Activated CD4-positive, alpha-beta T cell treated with anti-CD3 and anti-CD28 coated beads, Interleukin-2, Interleukin-6, amounts not matched to agents 100 ng/mL and 50 ng/mL, durations not matched to agents 16 hours and 8 hours (primary cell): ENCODE results near the gene KCNE1.

Experiments
- DNase-seq: peaks from one replicate; pipeline ENCODE4 v3.0.0-alpha.2; 2020

The KCNE1 gene

DNA sequence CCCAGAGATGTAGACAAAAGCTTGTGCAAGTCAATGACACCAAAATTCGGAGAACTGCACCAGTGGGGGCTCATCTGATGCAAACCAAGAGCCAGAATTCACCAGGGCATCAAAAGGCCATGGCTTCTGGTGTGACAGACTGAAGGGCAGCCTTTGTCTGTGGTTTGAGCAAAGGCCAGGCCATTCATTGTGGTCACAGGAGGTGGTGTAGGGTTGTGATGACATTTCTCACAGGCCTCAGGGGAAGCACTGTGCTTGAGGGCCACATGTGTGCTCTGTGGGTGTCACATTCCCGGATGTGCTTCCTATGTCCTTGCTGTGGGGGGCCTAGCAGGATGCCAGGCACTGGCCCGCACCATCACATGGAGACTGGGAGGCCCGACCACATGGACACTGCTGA, 22.5 kb upstream of the KCNE1 start:
- DNase-seq: peak; percentile 10

DNA sequence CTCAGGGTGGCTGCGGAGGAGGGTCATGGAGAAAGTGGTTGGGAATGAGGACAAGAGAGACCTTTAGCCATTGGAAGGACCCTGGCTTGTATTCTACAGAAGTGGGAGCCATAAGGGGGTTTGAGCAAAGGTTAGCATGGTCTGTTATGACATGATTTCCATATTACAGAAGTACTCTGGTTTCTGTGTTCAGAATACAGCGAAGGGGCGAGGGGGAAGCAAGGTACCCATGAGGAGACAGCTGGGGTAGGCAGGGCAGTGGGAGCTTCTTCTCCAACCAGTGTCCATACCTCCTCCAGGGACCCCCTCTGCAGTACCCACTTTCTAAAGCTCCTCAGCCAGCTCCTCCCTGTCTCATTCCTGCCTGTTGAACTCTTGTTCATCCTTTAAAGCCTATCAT, 21.9 kb upstream of the KCNE1 start:
- no peak for DNase-seq

DNA sequence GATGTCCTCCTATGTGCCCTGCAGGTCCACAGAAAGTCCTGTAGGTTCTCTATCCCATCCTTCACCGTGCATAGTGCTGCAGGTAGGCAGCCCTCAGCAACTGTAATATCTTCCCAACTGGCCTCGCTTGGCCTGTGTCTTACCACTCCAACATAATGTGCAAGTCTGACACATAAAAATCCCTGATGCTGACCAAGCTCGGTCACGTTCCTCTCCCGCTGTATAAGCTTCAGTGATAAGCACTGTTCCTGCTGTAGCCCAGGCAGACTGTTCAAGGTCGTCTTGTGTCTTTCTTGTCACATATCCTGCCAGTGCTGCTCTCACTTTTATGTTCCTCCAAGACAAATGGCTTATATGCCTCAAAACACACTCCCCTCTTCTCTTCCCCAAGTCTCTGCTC, 19.4 kb upstream of the KCNE1 start:
- DNase-seq: no peak

DNA sequence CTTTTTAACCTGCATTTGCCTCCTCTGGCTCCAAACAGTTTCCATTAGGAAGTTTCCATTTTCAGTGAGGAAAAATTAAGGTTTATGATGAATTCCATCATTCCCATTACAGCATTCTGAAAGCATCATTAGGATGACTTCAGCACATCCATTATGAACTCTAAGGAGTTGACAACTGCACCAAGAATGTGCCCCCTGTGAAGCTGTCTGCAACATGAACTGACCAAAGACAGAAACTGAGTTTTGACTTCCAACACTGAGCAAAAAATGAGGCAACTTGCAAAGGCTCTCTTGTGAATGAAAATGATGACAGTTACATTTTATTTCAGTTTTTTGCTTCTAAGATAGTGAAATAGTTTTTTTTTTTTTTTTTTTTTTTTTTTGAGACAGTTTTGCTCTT, 18.3 kb upstream of the KCNE1 start:
- no peak for DNase-seq

DNA sequence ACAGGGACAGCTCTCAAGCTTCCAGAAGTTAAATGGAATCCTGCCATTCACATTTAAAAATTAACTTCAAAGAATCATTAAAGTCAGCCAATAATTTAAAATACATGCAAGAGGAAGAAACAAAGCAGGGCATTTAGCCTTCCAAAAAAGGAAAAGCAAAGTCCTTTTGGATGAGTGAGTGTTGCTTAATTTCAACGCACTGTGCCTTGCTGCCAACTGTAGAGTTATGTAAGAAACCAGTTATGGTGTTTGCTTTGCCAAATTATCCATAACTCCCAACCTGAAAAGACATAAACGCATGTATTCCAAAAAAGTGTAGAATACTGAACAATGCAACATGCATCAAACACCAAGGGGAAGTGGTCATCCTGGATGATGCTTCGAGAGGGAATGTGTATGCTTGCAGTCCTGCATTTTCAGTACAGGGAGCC, 16.1 kb upstream of the KCNE1 start:
- no peak for DNase-seq

DNA sequence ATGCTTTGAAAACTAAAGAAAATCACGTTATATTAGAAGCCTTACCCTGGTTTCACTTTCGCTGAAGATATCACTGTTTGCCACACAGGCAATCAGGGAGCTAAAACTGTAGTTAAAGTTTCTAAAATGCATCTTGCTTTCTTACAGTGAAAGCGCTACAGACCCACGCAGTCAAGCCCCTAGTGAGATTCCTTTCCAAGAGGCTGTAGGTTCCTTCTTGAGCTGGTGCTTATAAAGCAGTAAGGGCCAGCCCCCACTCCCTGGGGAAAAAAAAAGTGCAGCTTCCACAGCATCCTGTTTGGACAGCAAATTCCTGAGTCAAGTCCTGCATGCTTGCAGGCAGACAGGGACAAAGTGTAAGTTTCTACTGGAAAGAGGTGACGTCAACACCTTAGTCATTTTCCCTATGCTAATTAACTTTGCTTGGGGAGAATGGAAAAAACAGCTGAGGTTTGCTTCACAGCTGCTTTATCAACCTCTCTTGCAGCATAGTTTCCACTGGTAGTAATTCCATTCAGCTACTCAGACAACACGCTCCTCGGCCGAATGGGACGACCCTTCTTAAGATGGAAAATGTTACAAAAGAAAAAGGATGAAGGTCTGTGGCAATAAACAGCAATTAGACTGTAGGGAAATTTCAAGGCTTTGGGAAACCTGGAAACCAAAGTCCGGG, 14.7 kb upstream of the KCNE1 start:
- DNase-seq: peak; percentile 48

DNA sequence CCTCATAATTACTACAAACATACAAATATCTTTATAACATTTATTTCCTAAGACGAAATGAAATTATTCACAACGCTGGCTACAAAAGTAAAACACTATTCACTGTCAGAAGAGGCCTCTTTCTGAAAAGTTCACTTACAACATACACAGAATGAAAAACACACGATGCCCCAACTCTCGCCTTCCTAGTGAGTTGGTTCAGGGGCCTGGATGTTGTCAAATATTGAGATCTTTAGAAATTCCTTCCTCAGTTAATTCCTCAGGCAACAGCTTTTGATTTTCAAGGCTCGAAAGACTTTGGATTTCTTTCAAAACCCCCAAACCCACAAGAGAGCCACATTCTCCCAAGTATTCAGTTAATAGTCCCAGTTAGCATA, 14.2 kb upstream of the KCNE1 start:
- no peak for DNase-seq

DNA sequence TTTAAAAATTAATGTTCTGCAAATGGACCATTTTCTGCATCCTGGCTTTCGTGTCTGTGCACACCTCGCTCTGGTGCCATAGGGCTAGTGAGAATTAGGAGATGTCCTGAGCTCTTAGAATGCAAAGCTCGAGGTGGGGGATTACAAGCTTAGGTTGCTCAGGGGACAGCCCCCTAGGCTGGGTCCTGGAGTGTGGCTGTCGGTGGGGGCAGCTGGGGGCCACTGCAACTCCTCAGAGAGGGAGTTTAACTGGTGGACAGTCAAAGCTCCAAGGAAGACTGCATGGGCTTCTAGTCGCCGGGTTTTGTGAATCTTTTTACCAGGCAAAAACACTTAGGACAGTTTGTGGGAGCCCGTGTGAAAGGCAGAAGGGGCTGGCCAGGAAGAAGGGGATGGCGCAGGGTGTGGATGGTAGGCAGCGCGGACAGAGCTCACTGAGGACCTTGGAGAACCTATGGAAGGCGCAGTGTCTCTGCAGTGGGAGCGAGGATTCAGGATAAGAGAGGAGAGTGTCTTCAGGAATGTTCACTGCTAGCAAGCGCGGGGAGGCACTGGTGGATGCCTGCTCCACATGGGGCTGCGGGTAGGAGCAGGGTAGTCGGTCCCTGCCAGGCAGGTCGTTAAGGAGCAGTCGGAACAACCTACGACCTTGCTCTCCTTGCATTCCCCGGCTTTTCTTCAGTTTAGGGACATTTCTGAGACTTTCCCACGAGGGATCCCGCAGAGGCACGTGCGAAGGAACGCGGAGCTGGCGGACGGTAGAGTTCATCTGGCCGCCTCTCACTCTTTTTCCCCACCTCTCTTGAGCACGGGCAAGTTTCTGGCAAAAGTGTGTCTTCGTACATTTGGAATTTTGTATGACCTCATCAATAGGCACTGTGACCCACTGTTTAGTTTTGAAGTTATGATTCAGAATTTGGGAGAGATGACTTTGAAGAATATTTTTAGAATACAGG, 12.9 kb upstream of the KCNE1 start:
- DNase-seq: no peak

DNA sequence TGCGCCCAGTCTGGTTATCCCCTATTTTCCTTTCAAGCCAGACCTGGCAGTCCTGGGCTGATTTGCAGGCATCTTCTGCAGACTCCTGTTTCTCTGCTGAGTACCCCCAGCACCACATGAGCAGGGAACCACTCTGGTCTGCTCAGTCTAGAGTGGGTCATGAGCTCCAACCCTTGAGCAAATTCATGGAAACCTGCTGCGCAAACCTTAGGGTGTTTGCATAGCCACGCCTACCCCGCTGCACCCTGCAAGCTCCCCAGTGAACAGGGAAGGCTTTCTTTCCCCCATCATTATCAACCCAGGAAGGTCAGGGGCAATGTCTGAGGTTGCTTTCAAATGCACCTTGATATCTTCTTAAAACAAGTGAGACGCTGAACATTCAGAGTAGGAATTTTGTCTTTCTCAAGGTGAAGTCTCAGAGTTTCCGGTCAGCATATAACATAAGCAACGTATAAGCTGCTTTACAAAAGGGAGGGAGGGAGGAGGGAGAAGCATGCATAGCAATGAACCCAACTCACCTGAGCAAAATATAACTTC, 11.1 kb upstream of the KCNE1 start:
- DNase-seq: no peak

DNA sequence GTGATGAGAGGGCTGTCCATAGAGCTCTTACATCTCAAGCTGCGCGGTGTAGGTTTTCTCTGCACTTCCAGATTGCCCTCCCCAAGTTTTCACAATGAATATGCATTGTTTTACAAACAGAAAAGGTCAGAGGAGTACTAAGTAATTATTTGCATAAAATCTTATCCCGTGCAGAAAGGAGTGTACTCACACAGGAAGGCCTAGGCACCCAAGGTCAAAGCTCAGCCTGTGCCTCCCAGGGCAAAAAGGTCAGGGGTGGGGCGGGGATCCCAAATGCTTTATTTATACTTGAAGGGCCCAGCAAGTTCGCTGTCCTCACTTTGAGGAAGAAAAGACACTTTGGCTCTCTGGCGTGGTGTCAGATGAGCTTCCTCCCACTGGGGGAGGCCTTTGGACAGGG, 10.3 kb upstream of the KCNE1 start:
- no peak for DNase-seq

DNA sequence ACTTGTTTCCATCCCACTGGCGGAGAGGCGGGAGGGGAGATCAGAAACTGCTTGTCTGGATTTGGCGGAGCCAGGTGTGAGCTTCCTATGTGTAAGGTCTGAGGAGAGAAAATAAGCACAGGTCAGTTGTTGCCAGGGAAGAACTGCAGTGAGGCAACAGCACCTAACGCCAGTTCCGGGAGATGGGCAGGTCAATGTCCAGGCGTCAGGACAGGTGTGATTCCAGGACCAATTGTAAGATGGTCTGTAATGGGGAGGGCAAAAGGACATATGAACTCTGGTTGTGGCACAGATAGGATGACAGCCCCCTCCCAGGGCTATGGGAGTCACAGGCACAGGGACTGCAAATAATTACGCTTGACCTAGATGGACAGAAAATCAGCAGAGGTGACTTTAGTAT, 9.6 kb upstream of the KCNE1 start:
- no peak for DNase-seq

DNA sequence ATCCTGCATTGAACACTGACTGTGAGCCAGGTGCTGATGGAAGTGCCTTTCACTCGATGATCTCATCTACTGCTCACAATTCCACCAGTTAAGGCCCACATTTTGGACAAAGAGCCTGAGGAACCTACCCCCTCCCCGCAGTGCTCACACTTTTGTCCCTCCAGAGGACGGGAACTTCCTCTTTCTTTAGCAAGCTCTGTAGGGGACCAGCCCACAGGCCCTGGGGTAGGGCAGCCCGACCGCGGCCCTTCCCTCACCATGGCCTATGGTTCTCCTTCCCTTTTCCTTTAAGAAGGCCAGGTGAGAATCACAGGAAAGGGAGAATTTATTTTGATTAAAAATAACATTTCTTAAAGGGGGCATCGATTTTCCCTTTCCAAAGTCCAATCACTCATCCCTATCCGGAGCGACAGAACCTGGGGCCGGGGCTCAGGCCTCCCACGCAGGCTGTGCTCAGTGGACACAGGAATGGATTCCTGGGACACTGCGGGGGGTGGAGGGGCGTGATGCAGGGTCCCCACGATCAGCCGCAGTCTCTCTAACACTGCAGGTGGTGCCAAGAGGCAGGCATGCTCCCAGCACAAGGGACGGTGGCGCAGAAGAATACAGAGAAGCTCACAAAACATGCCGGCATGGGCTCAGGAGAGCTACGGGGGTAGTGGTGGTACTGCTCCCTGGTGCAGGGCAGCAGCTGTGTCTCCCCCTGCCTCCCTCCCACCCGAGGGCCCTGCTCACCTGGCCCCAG, 8.9 kb upstream of the KCNE1 start:
- DNase-seq: no peak

DNA sequence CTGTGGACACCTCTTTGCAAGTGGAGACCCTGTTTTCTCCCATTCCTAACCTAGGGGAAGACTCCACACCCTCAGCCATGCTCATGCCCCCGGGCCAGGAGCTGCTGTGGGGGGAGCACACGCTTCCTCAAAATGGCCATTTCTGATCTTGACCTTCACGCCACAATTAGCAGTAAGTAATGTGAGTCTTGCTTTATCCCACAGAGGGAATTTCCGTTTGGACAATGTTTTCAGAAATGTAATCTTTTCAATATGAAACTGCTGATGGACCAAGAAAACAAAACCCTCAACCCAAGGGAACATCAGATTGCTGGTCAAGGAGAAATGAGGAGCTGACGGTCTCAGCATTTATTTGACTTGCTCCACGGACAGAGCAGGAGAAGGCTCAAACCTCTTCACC, 8.3 kb upstream of the KCNE1 start:
- DNase-seq: no peak

DNA sequence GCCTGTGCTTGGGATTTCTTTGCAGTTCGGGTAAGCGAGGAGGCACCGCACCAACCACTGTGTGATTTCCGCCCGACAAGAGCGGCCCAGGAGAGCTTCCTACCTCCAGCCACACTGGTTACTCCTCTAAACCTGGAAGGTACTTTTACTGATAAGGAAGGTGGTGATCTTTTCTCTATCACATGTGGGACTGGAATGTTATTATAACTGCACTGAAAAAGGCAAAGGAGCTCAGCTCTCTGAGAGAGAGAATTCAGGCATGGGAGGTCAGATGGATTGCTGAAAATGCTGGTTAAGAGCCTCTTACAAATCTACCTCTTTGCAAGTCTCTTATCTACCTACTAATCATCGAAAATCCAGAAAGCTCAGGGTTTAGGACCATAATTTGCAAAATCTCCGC, 7.7 kb upstream of the KCNE1 start:
- no peak for DNase-seq

DNA sequence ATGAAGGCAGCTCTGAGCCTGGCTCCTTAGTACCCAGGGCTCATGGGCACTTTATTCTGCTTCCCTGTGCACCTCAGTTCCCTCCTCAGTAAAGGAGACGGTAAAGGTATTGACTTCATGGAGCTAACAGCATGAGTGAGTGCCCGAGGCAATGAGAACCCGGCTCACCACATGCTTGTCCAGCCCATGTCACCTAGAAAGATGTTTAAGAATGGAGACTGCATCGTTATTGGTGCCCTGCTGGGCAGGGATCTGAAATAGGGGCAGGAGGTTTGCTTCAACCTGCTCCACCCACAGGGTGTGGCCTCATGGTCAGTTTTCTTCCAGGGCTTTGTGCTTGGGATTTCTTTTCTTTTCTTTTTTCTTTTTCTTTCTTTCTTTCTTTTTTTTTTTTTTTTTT, 7.0 kb upstream of the KCNE1 start:
- DNase-seq: no peak

DNA sequence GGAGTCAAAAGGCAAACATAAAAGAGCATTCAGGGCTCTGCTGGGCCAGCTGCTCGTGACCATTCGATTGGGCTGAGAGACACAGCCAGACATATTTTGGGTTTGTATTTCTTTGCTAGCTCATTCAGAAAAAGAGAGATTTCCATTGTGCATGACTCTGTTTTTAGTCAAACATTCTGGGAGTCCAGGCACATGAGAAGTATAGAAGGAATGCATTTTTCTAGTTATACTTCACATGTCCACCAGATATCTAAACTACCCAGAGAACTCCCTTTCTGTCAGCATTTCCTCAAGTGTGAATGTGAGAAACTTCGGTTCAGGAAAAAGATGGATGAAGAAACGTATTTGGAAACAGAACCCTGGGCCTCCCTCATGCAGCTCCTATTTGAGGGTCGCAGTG, 6.3 kb upstream of the KCNE1 start:
- no peak for DNase-seq

DNA sequence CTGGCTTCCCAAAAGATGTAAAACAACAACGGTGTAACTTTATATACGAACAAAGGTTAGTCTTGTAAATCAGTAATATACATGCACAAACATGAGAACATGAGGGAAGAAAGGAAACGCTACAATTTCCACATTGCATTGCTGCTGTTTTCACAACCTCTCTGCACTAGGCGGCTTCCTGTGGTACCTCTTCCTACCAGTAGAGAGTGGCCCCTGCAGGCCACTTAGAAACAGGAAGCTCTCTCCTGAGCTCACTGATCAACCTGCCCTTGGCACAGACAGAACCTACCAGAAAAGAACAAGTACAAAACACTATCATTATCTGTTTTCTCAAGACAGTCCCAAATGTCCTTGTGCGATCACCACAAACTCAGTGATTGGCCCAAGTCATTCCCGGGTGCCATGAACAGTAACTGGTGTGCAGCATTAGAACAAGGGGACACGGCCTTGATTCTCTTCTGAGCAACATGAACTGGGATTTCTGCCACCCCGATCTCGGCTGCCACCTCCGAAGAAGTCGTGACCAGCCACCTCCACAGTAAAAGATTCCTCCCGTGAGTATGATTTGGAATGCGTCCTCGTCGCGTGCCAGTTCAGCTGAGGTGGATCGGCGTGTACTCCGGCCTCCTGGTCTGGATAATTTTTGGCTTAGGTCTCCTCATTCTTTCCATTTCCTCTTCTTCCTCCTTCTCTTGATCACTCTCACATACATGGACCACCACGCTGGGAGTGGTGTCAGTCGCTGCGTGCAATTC, 5.7 kb upstream of the KCNE1 start:
- DNase-seq: peak; percentile 50

DNA sequence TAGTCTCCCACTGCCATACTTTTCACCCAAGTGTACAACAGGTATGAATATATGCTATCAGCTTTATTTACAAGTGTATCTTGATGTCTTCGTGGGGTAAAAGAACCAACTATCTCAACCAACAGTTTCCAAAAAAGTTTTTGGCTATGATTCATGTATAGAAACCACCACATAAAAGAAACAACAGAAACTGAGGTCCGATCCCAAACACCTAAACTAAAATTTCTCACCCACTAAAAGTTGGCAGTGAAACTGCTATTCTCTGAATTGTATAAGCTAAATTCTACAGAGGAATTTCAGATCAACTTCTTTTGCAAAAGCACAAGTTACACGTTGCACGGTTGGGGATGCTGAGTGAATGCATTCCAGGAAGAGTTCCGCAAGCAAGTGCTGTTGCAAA, 5.0 kb upstream of the KCNE1 start:
- no peak for DNase-seq

DNA sequence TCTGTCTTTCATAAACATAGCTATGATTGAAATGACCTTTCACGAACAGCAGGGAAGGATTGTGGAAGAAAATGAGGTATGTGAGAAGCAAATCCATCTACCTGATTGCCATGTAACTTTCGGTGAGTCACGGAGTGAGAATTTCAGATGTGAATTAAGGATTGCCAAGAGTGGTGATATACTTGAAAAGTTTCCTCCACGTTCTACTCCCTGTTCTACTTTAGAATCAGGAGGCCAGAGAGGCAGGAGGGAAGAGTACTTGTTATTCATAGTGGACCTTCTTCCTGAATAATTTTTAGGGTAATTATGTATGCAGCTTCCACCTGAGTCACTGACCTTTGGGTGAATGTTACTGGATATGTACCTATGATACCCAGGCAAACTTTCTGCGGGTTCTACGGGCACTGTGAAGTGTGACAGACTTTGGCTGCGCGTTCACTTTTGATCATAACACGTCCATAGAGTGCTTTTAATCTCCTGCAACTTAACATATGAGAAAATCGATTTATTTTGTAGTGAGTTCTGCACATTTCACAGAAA, 2.6 kb upstream of the KCNE1 start:
- no peak for DNase-seq

DNA sequence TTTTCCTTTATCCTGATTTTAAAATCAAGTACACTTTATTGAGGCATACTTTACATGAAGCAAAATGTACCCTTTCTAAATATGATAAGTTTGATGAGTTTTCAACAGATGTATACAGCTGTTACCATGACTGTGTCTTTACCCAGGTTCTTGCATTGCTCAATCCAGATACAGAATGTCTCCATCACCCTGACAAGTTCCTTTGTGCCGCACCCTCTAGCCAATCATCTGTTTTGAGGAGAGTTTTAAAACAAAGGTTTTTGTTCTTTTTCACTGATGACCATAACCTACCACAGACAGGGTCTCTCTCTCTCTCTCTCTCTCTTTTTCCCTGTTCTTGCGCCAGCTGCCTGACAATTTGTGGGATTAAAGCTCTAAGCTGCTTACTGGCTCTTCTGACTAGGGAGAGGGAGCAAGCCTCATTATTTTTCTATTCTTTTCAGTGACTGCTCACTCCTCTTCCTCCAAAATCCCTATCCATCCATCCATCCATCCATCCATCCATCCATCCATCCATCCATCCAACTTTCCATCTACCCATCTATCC, 1.2 kb upstream of the KCNE1 start:
- DNase-seq: no peak

DNA sequence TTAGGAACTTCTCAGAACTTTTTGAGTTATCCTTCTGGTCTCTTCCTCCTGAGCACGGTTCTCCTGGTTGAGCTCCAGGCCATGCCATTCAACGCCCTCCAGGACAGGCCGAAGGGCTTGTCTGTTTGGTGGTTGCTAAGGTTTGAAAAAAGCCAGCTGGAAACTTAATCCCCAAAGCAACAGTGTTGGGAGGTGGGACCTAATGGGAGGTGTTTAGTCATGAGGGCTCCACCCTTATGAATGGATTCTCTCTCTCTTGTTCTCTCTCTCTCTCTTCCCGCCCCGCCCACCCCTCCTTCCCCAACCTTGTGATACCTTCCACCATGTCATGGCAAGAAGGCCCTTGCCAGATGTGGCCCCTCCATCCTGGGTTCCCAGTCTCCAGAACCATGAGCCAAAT, 829 bp downstream of the KCNE1 start:
- no peak for DNase-seq
